GM19193 (cell line): ENCODE data around the gene ARL15.

ENCODE experiments used
- POLR2A ChIP-seq: IDR thresholded peaks from 4 replicates; pipeline ENCODE4 v1.6.1; 2011; ENCODE audit not compliant: insufficient read depth, insufficient read length; ENCODE audit errors: extremely low read depth

The ARL15 gene

DNA sequence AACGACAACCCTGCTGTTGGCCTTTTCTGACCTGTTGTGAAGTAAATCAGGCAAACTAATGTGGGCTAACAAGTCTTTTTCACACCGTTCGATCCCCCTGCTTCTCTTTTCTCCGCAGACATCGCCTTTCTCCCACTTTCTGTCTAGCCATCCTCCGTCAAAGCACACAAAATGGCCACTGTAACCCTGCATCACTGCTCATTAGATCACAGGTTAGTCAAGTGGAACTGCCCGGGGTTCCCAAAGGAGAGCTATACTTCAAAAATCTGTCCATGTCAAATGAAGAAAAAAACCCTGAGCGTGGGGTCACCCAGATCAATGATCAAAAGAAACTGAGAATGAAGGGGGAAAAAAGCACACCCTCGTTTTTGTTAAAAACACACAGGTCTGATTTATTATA is 212.1 kb downstream of the ARL15 start:
- no peak for TF ChIP-seq POLR2A

DNA sequence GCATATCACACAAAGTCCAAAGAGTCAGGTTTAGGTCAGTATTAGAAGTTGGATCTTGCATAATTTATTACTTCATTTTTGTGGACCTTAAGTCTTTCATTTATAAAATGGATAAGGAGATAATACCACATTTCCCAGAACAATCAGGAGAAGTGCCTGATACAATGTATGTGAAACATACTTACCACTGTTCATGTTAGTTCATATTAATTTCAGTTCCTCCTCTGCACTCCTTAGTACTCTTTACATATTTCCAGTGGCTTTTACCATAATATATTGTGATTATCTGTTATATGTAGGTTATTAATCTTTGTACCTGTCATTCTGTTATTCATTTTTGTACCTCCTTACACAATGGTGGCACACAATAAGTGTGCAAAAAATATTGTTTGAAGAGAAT is 214.4 kb downstream of the ARL15 start:
- no peak for TF ChIP-seq POLR2A

DNA sequence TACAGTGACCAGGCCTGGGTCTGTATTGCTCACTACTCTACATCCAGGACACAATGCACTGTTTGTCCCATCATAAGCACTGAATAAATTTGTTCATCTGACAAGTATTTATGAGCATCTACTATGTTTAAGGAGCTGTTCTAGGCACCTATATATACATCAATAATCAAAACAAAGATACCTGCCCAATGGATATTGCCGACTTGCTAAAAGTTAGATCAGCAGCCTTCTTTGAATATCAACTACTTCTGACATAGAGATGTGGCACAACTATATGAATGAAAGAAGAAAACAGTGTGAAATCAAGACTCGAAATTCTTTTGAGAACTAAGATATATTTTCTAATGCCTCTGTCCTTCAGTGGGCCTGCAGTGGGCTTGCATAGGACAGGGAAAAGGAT is 215.7 kb downstream of the ARL15 start:
- no peak for TF ChIP-seq POLR2A

DNA sequence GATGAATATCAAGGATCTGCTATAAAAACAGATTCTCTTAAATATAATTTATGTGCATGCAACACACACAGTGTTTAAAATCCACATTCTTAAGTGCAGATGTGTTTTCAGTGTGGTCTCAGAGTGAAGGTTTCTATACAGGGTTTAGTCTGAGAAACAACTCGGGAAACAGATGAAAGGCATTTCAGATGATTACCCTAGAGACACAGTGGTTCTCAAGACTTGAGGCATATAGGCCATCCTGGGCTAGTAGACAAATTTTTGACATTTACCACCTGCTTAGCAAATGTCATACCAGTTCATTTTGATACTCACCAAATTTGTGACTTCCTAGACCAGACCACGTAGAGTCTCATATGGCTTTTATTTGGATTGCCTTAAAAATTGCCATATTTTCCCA is 216.5 kb downstream of the ARL15 start:
- no peak for TF ChIP-seq POLR2A

DNA sequence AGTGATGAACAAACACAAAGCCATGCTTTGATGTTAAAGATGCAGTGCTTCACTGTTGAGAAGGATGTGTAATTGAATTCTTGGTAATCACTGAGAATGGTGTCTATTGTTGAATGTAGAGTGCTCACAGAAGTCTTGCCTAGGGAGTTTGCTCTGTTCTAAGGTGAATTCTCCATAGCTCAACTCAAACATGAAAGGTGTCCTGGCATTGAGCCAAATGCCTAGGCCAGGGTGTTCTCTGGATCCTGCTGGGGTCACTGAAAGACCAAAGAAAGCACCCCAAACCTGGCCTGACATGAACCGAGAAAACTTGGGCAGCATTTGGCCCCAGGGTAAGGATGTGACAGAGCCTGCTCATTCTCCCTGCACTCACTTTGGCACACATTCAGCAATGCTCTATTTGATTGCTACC is 217.3 kb downstream of the ARL15 start:
- TF ChIP-seq POLR2A, result no peak

DNA sequence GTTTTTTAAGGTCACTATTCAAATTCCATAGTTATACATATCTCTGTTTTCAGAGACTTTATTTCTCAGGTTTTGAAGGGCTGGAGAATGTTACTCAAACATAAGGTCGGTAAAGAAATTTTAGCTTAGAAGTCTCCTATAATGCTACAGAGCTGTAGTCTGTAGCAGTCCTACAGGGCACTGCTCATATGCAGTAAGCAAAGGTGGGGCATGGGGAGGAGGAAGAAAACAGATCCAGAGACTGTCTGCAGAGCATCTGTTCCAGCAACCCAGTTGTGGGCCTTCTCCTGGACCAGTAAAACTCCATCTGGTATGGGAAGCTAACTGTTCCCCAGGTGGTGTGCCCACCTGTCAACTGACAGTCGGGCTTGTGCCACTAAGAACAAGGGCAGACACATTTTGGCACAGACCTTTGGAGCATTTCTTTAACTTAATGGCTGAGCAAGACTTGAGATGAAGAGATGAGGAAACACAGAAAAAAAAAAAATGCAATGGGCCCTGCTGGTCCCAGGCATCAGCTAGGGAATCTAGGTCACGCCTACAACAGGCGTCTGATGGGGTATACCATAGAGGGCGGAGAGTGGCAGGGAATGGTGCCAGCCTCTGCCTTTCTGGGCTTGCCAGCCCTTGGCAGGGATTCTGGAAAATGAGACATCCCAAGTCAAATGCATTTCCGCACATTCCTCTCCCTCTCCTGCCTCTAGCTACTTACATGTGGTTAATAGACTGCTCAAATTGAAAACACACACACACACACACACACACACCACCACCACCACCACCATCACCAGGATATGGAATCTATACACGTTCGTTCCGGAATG is 218.9 kb downstream of the ARL15 start:
- no peak for TF ChIP-seq POLR2A

DNA sequence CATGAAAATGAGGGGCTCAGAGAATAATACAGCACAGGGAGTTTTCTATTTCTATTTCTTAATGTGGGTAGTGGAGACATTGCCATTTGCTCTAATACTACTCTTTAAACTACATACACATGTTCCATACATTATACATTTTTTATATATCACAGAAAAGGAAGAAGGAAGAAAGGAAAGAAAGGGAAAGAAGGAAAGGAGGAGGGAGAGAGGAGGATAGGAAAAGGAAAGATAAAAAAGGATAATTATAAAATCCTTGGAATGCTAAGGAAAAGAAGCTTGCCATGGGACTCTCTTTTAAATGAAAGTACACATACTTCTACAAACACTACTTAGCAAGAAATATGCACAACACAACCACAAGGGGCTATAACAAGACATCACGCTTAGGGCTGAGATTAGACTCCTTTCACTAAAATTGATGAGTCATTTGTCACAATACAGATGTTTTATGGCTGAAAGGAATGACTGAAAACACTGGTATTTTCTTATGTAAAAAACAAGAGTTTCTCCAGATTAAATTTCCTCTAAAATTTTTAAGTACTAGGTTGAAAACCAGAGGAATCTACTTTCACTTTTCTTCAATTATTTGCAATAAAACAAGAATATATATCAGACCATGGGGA is 219.8 kb downstream of the ARL15 start:
- no peak for TF ChIP-seq POLR2A

DNA sequence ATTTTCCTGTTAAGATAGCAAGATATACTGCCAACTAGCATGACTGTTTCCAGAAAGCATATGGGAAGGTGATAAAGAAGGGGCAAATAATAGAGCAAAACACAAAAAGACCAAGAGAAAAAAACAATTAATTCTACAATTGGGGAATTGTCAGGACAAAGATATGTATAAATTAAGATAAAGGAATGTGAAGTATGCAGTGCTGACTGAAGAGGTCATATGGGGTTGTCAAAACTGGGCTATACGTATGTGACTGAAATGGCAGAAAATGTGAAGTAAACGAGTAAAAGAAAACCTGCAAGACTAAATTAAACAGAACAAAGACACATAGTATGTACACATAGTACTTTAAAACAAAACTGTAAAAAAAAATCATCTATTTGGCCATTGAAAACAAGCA is 222.3 kb downstream of the ARL15 start:
- no peak for TF ChIP-seq POLR2A

DNA sequence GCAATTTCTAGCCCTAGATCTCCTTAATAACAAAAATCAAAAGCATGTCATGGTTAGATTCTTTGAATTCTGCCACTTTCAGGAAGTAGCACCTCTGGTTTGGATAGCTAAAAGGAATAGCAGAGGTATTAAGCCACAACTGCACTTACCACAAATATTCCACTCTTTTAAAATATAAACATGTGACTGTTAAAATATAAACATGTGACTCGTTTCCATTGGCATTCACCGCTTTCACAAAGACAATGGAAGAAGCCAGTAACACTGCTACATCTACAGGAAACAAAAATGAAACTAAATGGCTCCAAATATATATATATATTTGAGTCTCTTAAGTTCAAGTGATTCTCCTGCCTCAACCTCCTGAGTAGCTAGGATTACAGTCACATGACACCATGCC is 222.9 kb downstream of the ARL15 start:
- no peak for TF ChIP-seq POLR2A

DNA sequence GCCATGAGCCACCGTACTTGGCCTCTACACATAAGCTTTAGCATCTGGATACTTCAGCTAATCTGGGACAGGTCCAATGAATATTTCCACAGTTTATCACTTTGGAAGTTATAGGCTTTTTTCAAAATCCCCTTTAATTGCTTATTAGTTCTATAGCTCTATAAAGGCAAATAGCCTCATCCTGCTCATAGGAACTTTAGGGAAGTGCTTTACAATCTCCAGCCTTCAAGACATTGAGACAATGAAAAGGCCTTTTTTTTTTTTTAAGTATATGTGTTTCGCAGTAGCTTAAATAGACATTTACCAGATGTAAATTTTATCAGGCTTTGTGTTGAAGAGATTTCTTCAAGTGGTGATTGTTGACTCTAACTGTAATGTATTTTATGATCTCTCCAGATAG is 224.2 kb downstream of the ARL15 start:
- no peak for TF ChIP-seq POLR2A

DNA sequence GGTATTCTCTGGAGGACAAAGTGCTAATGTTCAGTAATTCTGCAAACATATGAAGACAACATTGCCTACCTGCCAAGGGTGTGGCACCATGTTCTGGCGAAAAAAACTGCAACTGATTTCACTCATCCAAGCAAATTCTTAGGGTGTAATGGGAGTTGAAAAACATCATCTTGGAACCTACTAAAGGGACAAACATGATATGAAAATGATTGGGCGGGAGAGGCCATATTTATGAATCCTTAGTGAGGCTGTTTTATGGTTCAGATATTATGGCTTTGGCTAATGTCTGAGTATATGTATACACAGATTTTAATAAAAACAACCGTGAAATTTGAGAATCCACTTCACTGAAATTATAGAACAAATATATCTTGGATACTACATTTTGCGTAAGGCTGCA is 225.7 kb downstream of the ARL15 start:
- TF ChIP-seq POLR2A, result no peak

DNA sequence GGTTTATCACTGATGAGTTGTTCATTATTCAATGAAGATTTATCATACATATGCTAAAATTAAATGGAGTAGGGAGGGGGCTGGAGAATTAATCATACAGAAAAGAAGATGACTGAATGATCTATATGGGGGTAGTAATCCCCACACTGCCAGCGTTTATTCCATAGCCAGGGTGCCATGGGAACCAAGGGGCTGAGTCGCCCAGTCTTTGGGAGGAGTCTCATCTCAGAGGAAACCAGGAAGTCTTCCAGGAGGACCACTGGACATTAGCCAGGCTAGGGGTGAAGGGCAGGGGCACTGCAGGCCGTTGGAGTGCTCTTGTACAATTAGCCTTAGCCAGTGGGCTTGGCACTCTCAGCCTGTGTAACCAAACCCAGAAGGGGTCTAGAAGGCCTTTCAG is 226.5 kb downstream of the ARL15 start:
- no peak for TF ChIP-seq POLR2A

DNA sequence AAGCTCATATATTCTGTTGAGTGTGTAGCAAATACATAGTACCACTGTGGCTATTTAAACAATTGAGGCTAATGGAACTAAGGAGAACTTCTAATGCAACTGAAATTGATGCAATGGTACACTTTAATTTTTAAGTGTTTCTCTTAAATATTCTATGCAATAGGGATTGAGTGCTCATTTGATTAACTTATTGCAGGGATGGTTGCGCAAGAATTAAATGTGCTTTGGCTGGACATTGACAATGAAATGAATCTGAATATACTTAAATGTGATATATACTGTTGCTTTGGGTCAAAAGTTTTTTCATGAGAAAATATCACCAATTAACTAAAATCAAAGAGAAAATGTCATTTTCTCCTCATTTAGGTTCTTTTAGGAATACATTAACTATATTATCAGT is 227.1 kb downstream of the ARL15 start:
- TF ChIP-seq POLR2A, result no peak

DNA sequence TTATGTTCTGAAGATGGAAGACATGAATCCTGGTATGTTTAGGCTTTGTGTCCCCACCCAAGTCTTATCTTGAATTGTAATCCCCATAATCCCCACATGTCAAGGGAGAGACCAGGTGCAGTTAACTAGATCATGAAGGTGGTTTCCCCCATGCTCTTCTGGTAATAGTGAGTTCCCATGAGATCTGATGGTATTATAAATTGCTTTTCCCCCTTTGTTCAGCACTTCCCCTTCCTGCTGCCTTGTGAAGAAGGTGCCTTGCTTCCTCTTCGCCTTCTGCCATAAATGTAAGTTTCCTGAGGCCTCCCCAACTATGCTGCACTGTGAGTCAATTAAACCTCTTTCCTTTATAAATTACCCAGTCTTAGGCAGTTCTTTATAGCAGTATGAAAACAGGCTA is 229.0 kb downstream of the ARL15 start:
- no peak for TF ChIP-seq POLR2A

DNA sequence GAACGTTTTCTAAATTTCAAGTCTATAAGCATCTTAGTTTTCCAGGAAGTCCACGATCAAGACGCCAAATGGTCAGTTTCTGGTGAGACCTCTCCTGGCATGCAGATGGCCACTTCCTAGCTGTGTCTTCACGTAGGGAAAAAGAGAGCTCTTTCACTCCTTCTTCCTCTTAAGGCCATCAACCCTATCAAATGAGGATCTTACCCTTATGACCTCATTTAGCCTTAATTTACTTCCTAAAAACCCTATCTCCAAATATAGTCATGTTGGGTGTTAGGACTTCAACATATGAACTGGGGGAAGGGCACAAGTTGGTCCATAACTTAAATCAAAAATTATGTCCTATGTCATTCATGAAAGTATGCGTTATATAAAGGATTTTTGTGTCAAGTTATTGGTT is 229.5 kb downstream of the ARL15 start:
- no peak for TF ChIP-seq POLR2A

DNA sequence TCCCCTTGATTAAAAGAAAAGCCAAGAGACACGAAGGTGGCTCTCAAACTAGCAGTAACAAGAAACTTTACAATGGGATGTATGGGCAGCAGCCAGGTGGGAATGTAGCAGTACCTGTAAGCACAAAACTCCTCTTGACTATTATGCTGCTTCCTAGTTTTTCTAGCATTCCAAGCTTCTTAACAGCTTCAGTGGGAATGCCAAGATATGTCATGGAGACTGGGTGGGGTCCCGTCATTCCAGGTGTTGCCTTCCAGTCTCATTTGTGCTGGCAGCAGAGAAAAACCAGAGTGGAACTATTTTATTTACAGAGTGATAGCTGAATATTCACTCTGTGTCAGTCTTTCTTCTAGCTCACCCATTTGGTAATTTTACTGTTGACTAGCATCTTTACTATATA is 236.6 kb downstream of the ARL15 start:
- TF ChIP-seq POLR2A, result no peak
